GM18498 (cell line): ENCODE data around the gene HDAC4.

Source experiments
- ATAC-seq: cut with Tn5 transposase; IDR thresholded peaks from one replicate; pipeline ENCODE4 v1.9.1; 2021; ENCODE audit warnings: mild to moderate bottlenecking, moderate library complexity; ENCODE audit not compliant: unreplicated experiment

Gene HDAC4

DNA sequence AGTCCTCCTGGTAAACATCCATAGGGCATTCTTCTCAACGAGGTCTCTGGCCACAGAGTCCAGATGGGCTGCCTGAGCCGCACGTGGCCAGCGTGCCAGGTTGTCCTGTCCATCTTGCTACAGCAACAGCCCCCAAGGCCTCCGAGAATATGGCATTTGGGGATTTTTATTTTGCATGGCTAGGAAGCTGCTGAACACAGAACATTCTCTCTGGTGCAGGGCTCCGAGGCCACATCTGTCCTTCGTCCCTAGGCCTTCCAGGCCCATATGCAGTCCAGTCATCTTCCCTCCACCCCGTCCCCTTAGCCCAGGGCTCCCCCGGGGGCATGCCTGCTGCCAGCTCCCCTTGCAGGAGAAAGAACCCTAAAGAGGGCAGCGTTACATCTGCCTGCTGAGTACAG, 2.3 kb downstream of the HDAC4 start:
- ATAC-seq = no peak

GRCh38 chr2:239397931-239398471, 2.8 kb downstream of the HDAC4 start:
- ATAC-seq = no peak

DNA sequence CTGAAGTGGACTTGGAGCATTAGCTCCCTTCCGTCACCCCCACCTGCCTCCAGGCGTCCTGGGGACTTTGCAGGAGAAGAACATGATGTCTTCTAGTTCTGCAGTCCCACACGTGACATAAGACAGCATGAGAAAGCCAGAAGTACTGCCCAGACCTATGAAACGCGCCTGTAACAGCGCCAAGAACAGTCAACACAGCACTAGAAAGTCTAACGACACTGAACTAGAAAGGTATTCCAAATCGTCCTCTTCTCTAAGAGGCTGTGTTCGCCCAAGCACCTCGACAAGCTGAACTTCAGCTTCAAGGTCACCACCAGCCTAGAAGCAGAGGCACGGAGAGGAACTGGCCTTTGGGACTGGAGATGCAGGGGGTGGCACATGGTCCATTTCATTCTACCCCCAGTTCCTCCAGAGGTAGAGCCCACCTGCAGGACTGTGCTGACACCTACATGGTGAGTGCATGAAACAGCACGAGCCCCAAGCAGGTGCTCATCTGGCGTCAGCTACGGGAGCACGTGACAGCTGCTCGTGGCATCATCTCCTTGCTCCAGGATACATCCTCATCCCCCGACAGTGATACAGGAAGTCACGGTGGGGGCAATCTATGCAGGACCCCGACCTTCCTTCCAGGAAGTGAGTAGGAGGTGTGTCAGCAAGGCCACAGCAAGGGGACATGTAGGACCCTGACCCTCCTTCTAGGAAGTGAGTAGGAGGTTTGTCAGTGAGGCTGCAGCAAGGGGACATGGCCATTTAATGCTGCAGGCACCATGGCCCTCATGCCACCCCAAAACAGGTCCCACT, 3.7 kb downstream of the HDAC4 start:
- no peak for ATAC-seq

GRCh38 chr2:239395524-239395923, 5.3 kb downstream of the HDAC4 start:
- ATAC-seq = no peak

DNA sequence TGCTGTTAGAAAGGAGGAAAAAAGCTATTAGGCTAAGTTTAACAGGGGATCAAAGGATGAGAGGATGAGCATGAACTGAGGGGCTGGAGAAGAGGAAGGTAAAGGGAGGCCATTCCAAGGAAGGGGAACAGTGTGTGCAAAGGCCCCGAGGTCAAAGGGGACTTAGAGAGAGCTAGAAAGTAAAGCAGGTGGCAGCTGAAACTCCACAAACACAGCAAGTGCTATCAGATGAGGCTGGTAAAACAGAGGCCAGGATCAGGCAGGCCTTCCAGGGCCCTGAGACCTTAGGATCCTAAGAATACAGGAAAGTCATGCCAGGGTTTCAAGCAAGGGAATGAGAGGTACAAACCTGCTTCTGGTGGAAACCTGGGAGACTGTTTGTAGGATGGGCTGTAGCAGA, 5.8 kb downstream of the HDAC4 start:
- ATAC-seq = no peak

- no peak for ATAC-seq
These were observed 6.4 kb downstream of the HDAC4 start for GRCh38 chr2:239394346-239394945.

DNA sequence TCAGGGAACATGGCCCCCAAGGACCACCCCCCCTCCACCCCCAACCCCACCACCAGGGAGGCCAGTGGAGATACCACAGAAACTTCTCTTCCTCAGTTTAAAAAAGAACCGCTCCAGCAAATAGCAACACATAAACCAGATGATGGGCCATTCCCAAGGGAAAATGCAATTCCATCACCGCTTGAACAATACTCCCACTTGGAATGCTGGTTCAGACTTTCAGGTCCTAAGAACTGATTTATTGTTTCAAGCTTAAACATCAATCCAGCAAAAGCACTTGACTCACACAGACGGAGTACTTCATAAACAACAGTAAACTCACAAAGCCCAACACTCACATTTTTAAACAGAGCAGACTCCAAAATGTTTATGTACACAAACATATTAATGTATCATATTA, 6.9 kb downstream of the HDAC4 start:
- no peak for ATAC-seq

DNA sequence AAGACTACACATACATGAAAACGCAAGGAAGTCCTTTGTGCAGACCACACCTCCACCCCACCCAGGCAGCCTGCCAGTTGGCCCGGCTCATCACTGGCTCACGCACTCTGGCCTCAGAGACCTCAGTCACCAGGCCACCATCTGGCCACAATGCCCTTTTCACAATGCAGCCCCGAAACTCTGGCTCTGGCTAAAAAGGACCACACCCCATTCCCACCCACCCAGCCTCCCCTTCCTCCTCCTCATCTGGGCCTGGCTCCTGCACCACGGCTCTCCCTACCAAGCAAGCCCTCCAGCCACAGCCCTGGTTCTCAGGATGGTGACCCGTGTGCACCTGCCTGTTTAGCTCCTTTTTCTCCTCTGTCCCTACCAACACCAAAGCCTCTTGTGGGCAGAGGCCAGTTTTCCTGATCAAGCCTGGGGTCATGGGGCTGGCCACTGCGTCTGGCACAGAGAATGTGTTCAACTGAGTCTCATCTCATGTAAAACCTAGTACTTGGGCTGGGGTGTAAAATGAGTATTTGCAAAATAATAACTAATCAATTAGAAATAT, 7.4 kb downstream of the HDAC4 start:
- ATAC-seq = no peak

- no peak for ATAC-seq
These were observed 8.0 kb downstream of the HDAC4 start for GRCh38 chr2:239392688-239393387.

GRCh38 chr2:239392072-239392357, 8.8 kb downstream of the HDAC4 start:
- no peak for ATAC-seq

DNA sequence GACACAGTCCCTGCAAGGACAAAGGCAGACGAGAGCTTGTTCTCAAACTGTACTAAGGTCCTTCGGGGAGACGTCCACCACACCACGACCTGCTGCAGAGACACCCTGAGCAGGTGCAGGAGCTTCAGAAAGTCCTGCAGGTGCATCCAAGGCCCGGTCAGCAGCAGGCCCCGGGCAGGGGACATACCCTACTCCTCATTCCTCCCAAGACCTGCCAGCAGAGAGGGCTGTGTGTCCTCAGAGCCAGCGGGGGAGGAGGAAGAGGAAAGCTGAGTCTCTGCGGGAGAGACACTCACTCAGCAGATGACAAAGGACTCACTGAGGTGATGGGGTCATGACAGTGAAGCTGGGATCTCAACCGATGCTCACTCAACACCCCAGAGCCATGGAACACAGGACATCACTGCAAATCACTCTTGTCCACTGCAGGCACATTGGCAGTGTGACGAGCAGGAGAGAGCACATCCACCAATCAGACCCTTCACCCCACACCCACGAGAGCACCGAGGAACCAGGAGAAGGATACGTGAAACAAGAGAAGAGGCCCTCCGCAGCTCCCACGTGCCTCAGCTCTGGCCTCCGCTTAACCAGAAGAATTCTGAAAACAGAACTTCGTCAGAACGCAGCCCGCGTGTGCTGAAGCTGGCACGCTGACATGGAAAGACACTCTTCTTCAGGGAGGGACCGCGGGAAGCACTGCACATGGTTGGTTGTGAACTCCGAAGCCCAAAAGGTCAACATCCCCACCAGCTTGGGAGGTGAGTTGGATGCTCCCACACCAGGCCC, 9.3 kb downstream of the HDAC4 start:
- ATAC-seq = no peak

DNA sequence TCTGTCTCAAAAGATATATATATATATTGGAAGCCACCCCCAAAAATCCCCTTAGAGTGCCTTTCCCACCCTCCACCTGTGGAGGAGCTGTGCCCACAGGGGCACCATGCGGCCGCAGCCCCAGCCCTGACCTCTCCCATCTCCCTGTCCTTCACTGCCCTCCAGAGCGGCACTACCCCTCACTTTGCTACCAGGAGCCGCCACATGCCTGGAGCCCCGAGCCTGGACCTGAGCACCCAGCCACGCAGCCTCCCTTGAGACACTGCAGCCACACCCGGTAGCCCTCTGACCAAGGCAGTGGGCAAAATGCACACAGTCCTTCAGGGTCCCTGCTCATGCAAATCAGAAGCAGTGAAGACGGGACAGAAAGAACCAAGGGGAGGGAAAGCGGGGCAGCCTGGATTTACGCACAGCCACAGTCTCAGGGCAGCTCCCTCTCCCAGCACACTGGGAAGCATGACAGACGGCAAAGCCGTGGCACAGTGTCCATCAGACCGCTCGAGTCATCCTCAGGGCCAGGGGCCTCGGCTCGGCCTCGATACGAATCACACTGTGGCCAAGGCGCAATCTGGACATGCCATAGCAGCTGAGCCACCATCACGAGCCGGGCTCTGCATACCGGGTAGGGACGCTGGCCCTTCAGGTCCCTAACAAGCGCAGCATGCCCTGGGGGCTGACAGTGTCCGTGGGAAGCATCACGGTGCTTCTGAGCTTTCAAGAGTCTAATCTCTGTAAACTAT, 10.1 kb downstream of the HDAC4 start:
- no peak for ATAC-seq

DNA sequence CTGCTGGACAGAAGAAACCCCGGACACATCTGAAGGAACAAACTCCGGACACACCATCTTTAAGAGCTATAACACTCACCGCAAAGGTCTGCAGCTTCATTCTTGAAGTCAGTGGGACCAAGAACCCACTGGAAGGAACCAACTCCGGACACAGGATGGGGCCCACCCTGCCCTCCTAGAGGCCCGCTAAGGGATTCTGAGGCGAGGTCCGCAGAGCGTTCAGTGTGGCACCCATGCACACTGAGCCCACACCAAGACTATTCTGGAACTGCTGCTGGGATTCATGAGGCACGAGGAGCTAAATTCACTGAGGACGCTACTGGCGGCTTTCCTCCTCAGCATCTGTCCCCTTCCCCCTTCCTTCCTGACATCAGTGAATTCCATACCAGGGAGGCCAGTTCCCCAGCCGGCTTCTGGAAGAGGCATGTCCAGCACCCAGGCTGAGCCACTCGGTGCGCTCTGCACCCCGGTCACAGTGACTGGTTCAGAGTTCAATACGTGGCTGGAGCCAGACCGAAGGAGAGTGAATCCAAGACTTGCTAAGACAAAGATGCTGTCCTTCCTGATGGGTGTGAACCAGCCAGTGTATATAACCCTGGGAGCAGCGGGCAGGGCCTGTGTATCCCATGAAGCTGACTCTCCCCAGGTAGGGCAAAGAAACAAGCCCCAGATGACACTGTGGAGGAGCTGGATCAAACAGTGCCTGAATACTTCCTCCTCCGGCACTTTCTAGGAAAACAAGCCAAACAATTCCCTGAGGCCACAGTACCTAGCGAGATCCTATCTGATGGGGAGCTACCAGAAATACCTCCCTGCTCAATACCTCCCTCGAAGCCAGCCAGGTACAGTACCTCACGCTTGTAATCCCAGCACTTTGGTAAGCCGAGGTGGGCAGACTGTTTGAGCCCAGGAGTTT, 11.1 kb downstream of the HDAC4 start:
- no peak for ATAC-seq

DNA sequence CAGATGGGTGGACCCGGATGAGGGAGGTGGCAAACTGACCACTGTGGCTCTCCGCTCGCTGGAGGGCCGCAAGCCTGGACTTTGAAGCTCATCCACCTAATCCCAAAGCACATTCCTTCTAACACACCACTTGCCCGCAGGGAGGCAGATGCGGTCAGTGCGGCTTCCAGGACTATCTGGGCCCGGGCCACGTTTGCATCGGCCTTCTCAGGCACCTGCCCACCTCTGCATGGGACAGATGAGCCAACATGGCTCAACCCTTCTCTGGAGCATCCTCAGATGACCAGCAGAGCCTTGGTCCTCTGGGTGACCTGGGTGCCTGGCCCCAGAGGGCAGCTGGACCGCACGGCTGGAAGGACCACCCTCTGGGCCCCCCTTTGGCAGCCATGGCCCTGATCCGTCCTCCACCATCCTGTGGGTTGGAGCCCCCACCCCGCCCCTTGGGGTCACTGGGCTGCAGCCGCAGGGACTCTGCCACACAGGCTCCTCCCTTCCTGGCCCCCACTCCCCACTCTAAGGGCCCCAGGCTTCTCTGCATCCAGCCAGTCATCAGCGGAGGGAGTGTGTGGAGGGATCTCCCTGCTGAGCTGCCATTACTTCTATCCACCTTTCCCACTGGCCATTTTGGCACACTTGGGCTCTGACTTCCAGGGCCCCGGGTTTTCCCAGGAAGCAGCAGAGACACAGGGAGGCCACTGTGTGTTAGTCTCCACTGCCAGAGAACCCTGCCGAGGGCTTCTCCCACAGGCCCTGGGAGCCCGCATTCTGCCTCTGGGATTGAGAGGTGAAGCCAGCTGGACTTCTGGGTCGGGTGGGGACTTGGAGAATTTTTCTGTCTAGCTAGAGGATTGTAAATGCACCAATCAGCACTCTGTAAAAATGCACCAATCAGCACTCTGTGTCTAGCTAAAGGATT, 12.3 kb downstream of the HDAC4 start:
- no peak for ATAC-seq

GRCh38 chr2:239387811-239388210, 13.0 kb downstream of the HDAC4 start:
- ATAC-seq = no peak

DNA sequence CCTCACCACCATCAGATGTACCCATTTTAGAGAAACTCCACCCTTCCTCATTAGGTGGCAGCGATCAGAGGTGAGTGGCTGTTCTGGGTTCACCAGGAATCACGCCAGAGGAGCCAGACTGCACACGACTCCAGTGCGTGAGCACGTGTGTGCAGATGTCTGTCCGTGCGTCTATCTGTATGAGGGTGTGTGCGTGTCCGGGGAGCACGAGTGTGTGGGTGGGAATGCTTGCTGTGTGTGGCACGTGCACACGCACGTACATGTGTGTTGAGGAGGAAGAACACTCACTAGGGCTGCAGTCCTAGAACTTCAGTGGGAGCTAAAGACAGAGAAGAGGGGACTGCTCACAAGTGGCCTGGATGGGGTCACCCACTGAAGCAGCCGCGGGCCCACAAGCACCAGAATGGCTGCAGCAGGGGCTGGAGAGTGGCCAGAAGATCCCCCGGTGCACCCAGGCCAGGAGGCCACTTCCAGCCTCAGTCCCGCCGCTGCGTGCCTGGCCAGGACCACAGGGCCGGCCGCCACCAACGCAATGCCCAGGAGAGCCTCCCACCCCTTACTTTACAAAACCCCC, 13.9 kb downstream of the HDAC4 start:
- no peak for ATAC-seq

DNA sequence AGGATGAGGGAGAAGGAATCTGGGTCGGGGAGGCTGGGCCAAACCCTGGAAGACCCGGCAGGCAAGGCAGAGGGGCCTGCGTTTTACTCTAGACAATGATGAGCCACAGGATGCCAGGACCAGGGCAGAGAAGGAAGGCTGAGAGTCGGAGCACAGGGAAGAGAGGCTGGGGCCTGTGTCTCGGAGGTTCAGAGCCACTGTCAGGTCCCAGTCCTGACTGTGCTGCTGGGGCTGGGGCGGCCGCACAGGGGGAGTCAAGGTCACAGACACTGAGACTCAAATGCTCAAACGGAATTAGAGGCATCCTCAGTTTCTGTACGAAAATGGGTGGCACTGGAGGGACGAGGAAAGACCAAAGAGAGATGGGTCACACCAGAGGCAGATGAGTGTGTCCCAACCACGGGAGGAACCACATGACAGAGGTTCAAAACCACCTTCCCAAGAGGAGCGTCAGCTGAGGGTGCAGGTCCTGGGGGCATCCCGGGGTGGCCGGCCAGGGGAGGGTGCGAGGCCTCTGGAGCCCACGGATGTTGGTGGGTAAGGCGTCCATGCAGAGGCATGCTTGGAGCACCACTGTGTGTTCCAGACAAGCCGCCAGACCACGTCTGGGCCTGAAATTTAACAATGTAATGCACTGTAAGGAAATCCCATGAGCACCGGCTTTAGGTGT, 14.7 kb downstream of the HDAC4 start:
- ATAC-seq = no peak
